ENCODE data around the gene ENPP3.
"Not testable (repeated sequence)": the region's sequence is repeated elsewhere in the genome, so short reads cannot be mapped to it uniquely, and the experiment has no call there.

Gene ENPP3

DNA sequence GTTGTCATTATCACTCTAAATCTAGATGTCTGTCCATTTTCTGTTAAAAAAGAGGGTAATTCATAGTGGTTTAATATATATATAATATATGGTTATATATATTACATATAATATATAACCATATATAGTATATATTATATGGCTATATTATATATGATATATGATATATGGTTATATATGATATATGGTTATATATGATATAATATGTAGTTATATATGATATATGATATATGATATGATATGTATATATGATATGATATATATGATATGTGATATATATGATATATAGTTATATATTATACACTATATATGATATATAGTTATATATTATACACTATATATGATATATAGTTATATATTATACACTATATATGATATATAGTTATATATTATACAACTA is 55.5 kb downstream of the ENPP3 start:
- no peak for TF ChIP-seq CTCF (conservative IDR thresholded peaks at IDR 0.05; ENCODE audit: low read depth, low read length)
- no peak overlapping the region for H3K4me3 ChIP-seq (ENCODE audit: low read length)
- no peak for DNase-seq (ENCODE audit: low read depth)

DNA sequence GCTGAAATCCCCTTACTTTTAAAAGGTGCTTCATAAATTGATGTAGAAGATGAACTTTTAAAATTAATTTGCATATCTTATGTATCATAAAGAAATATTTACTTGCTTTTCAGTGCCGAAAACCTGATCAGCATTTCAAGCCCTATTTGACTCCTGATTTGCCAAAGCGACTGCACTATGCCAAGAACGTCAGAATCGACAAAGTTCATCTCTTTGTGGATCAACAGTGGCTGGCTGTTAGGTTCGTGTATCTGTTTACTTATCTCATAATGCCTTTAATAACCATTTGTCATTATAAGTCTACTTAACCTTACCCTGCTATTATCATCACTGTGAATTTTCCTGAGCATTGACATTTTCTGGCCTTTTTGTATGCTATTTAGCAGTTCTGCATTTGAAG is 56.3 kb downstream of the ENPP3 start:
- no peak overlapping the region for H3K4me3 ChIP-seq (ENCODE audit: low read length)
- DNase-seq (ENCODE audit: low read depth) = no peak
- TF ChIP-seq CTCF (conservative IDR thresholded peaks at IDR 0.05; ENCODE audit: low read depth, low read length) = no peak

GRCh38 chr6:131694832-131695426 is 57.8 kb downstream of the ENPP3 start:
- peak; percentile 94 for TF ChIP-seq CTCF (conservative IDR thresholded peaks at IDR 0.05; ENCODE audit: low read depth, low read length)
- DNase-seq (ENCODE audit: low read depth) = peak; percentile 16
- no peak overlapping the region for H3K4me3 ChIP-seq (ENCODE audit: low read length)

DNA sequence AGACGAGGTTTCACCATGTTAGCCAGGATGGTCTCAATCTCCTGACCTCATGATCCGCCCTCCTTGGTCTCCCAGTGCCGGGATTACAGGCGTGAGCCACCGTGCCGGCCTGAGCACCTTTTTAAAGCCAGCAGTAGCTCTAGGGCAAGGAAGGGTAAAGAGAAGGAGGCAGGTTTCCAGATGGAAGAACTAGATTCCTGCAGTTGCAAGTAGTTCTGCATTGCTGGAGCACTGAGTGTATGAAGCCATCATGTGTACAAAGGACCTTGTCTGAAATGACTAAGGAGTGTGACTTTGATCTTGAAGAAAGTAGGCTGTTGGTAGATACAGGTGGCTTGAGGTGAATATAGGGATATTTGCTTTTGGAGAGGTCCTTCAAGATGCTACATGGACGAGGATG is 59.9 kb downstream of the ENPP3 start:
- no peak for DNase-seq (ENCODE audit: low read depth)
- no peak for TF ChIP-seq CTCF (conservative IDR thresholded peaks at IDR 0.05; ENCODE audit: low read depth, low read length)
- H3K4me3 ChIP-seq (ENCODE audit: low read length) = no peak overlapping the region

GRCh38 chr6:131700851-131701250 is 63.7 kb downstream of the ENPP3 start:
- not testable (repeated sequence) for DNase-seq (ENCODE audit: low read depth); H3K4me3 ChIP-seq (ENCODE audit: low read length)

- not testable (repeated sequence) for H3K4me3 ChIP-seq (ENCODE audit: low read length); DNase-seq (ENCODE audit: low read depth)
Observed at GRCh38 chr6:131703905-131704304, 66.8 kb downstream of the ENPP3 start.

- H3K4me3 ChIP-seq (ENCODE audit: low read length); DNase-seq (ENCODE audit: low read depth): not testable (repeated sequence)
Observed at GRCh38 chr6:131710917-131711316, 73.8 kb downstream of the ENPP3 start, which contains the start of gene CTAGE9. CTAGE9 (minus strand) TSS chr6:131711017; CDS start chr6:131711017, 0 bp downstream.

DNA sequence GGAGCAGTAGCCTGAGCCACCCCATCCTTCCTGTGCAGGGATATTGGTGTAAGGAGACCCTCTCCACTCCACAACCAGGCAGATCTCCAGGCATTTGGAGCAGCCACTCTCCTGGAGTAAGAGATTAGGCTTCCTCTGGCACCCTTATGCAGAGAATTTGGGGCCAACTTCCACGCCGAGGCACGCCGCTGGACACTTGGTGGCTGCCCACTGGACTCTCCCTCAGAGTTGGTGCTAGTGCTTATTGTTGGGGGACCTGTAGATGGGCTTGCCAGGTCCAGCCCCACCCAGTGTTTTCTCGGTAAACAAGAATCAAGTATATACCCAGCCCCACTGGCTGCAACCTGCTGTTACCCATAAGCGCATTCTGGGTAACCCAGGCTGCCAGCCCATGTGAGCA is 78.5 kb downstream of the ENPP3 start:
- DNase-seq (ENCODE audit: low read depth); H3K4me3 ChIP-seq (ENCODE audit: low read length): not testable (repeated sequence)

DNA sequence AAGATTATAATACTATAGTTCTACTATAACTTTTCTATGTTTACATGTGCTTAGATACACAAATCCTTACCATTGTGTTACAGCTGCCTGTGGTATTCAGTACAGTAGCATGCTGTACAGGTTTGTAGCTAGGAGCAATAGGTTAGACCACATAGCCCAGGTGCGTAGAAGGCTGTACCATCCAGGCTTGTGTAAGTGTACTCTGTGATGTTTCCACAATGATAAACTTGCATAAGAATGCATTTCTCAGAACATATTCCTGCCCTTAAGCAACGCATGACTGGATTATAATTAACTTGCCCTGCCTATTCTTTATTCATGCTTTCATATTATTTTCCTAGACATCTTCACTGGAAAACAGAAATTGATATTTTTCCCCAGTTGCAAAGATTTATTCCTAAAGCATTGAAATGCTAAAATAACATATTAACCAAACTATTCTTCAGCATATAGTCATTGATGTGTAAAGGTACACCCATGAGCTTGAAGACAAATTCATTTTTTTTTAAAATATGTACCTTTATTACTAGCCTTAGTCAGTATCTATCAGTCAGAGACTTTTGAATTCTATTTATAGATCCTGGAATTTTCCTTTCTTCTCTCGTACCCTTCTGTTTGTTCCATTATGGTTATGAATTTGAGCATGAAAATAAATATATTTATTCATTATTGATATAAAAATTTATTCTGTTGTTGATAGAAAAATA is 80.9 kb downstream of the ENPP3 start:
- no peak for TF ChIP-seq CTCF (conservative IDR thresholded peaks at IDR 0.05; ENCODE audit: low read depth, low read length)

More for the DNA sequence above, 80.9 kb downstream of the ENPP3 start:
- no peak for DNase-seq (ENCODE audit: low read depth)
- H3K4me3 ChIP-seq (ENCODE audit: low read length) = no peak overlapping the region

All from retinal pigment epithelial cell (primary cell).